HCT116 (cell line): Measurements from ENCODE around the gene FCSK. TPM values are rescaled to one million over a fixed set of nuclear protein-coding genes. Genes with fewer than 3 reads are reported as not detected.
A peak's percentile ranks its signal among the peaks of the same experiment; 100 is the strongest.
"Not testable (repeated sequence)": the region's sequence is repeated elsewhere in the genome, so short reads cannot be mapped to it uniquely, and the experiment has no call there.

Experiments
- ATAC-seq: fragments of 200-7000 bp; cut with Tn5 transposase; 2 replicates; pipeline ENCODE4 v1.9.1; 2020; ENCODE audit warnings: mild to moderate bottlenecking, moderate library complexity
- Bru-seq: library from RNA; stranded (reverse); fragments of 400-500 nt; gene quantifications from one replicate; lab custom pipeline; 2021; lab: Mats Ljungman, UMichigan
- BruChase-seq, 2 experiments: library from RNA; stranded (reverse); fragments of 400-500 nt; gene quantifications; one replicate each; lab custom pipeline; 2021; lab: Mats Ljungman, UMichigan
- BruUV-seq: library from RNA; stranded (reverse); fragments of 400-500 nt; replicated peaks from 2 replicates; lab custom pipeline; 2021; lab: Mats Ljungman, UMichigan
- CTCF ChIA-PET: fragments of 300-600 bp; sonication (Branson Sonifier 250); formaldehyde crosslinking; loops from one replicate; lab custom pipeline; 2021; ENCODE audit warnings: antibody characterized with exemption; lab: Charles Lee
- POLR2A ChIA-PET: fragments of 300-600, 350-600 bp; sonication (Branson Sonifier 250); formaldehyde crosslinking; loops from one replicate; lab custom pipeline; 2021; ENCODE audit warnings: antibody characterized with exemption; lab: Charles Lee
- RAD21 ChIA-PET, 2 experiments: fragments of 300-600 bp; sonication (Branson Sonifier 250); formaldehyde crosslinking; loops; one replicate each; lab custom pipeline; 2023; ENCODE audit warnings: low total read pairs in 2 of 2; ENCODE audit not compliant: uncharacterized antibody in 2 of 2, unreplicated experiment in 2 of 2, low non-redundant PET in 1 of 2; lab: Charles Lee
- DNase-seq: peaks from one replicate; pipeline ENCODE4 v3.0.0-alpha.2; 2010; ENCODE audit warnings: low read depth, low spot score
- H2AFZ ChIP-seq: fragments of 200-600 bp; shearing (Covaris generic), sonication (generic); 2 replicates; pipeline ENCODE4 v1.6.1; 2017; ENCODE audit warnings: low read depth, mixed run types, mixed read lengths, antibody characterized with exemption, low read length; ENCODE audit not compliant: poor library complexity, severe bottlenecking
- H3K27ac ChIP-seq: 2 replicates; pipeline ENCODE4 v1.5.1; 2012; ENCODE audit warnings: low read depth, low read length
- H3K27me3 ChIP-seq: fragments of 200-600 bp; sonication (generic); 2 replicates; pipeline ENCODE4 v1.6.1; 2016; ENCODE audit warnings: mixed run types, low read length, mixed read lengths; ENCODE audit not compliant: insufficient read depth
- H3K36me3 ChIP-seq, 2 experiments: fragments of 200-500 bp in 1 of 2; fragments of 200-600 bp in 1 of 2; sonication (Bioruptor generic) in 1 of 2; sonication (generic) in 1 of 2; 2 replicates each; pipeline versions ENCODE4 v1.5.1 to v1.6.1; 2014 to 2016; ENCODE audit warnings: low read length in 2 of 2, inconsistent platforms in 1 of 2, mixed read lengths in 1 of 2, mixed run types in 1 of 2; ENCODE audit not compliant: insufficient read depth in 2 of 2, control insufficient read depth in 1 of 2
- H3K4me1 ChIP-seq, 2 experiments: fragments of 200-600 bp in 1 of 2; sonication (generic) in 1 of 2; 2 replicates each; pipeline versions ENCODE4 v1.5.1 to v1.6.1; 2012 to 2017; ENCODE audit warnings: low read length in 2 of 2, inconsistent platforms in 1 of 2, mild to moderate bottlenecking in 1 of 2, mixed read lengths in 1 of 2, mixed run types in 1 of 2, moderate library complexity in 1 of 2; ENCODE audit not compliant: insufficient read depth in 2 of 2, control insufficient read depth in 1 of 2
- H3K4me2 ChIP-seq: fragments of 200-600 bp; sonication (generic); 2 replicates; pipeline ENCODE4 v1.6.1; 2017; ENCODE audit warnings: mixed run types, low read length, mixed read lengths
- H3K4me3 ChIP-seq, 2 experiments: fragments of 200-600 bp in 1 of 2; sonication (generic) in 1 of 2; replicated peaks in 1 of 2; 2 replicates each; pipeline ENCODE4 v1.5.1; 2011 to 2016; ENCODE audit warnings: low read length in 2 of 2, control low read depth in 1 of 2, low read depth in 1 of 2, mild to moderate bottlenecking in 1 of 2, mixed read lengths in 1 of 2, mixed run types in 1 of 2
- H3K79me2 ChIP-seq: fragments of 200-600 bp; sonication (generic); 2 replicates; pipeline ENCODE4 v1.6.1; 2017; ENCODE audit warnings: mild to moderate bottlenecking, mixed run types, low read length, moderate library complexity, mixed read lengths; ENCODE audit not compliant: insufficient read depth
- H3K9ac ChIP-seq: fragments of 200-600 bp; sonication (generic); 2 replicates; pipeline ENCODE4 v1.6.1; 2016; ENCODE audit warnings: low read length, mixed read lengths
- H3K9me2 ChIP-seq: fragments of 200-600 bp; sonication (generic), shearing (Covaris generic); 2 replicates; pipeline ENCODE4 v1.6.1; 2017; ENCODE audit warnings: mixed run types, mild to moderate bottlenecking, moderate library complexity; ENCODE audit not compliant: insufficient read depth
- H3K9me3 ChIP-seq, 2 experiments: fragments of 200-500 bp in 1 of 2; fragments of 200-600 bp in 1 of 2; sonication (Bioruptor generic) in 1 of 2; sonication (generic) in 1 of 2; 2 replicates each; pipeline ENCODE4 v1.6.1; 2014 to 2017; ENCODE audit warnings: low read length in 2 of 2, mixed read lengths in 2 of 2, inconsistent platforms in 1 of 2, low read depth in 1 of 2, mild to moderate bottlenecking in 1 of 2, mixed run types in 1 of 2, moderate library complexity in 1 of 2; ENCODE audit not compliant: control insufficient read depth in 1 of 2, insufficient read depth in 1 of 2
- H4K20me1 ChIP-seq: fragments of 200-600 bp; sonication (generic), shearing (Covaris generic); 2 replicates; pipeline ENCODE4 v1.6.1; 2017; ENCODE audit warnings: mixed run types, mild to moderate bottlenecking, moderate library complexity; ENCODE audit not compliant: insufficient read depth
- CEBPB ChIP-seq: IDR thresholded peaks from 2 replicates; pipeline ENCODE4 v1.6.1; 2012; ENCODE audit warnings: low read depth
- EGR1 ChIP-seq: IDR thresholded peaks from 2 replicates; pipeline ENCODE4 v1.6.1; 2012; ENCODE audit warnings: low read depth
- ELF1 ChIP-seq: IDR thresholded peaks from 2 replicates; pipeline ENCODE4 v1.6.1; 2012; ENCODE audit warnings: low read depth, borderline replicate concordance
- POLR2AphosphoS5 ChIP-seq: IDR thresholded peaks from 2 replicates; pipeline ENCODE4 v1.6.1; 2011; ENCODE audit warnings: mild to moderate bottlenecking, low read depth, low read length, moderate library complexity
- RAD21 ChIP-seq: IDR thresholded peaks from 2 replicates; pipeline ENCODE4 v1.6.1; 2012; ENCODE audit warnings: low read depth, mild to moderate bottlenecking
- SIN3A ChIP-seq: IDR thresholded peaks from 2 replicates; pipeline ENCODE4 v1.6.1; 2012; ENCODE audit warnings: low read depth
- SP1 ChIP-seq: IDR thresholded peaks from 2 replicates; pipeline ENCODE4 v1.6.1; 2012; ENCODE audit warnings: low read depth
- SRF ChIP-seq: IDR thresholded peaks from 2 replicates; pipeline ENCODE4 v1.6.1; 2012; ENCODE audit warnings: low read depth
- YY1 ChIP-seq: IDR thresholded peaks from 2 replicates; pipeline ENCODE4 v1.6.1; 2011; ENCODE audit warnings: low read length, low read depth, moderate library complexity, mild to moderate bottlenecking; ENCODE audit not compliant: insufficient replicate concordance; ENCODE audit errors: extremely low read depth
- ZBTB33 ChIP-seq: IDR thresholded peaks from 2 replicates; pipeline ENCODE4 v1.6.1; 2011; ENCODE audit warnings: mild to moderate bottlenecking, low read length, moderate library complexity; ENCODE audit not compliant: insufficient replicate concordance; ENCODE audit errors: extremely low read depth
- ZFX ChIP-seq: fragments of 450-650 bp; IDR thresholded peaks from 2 replicates; pipeline ENCODE4 v1.6.1; 2017
- intact Hi-C: fragments of 100-400 bp; cut with micrococcal nuclease; formaldehyde crosslinking; loops from 2 replicates; pipeline ENCODE4 v1.10.0; 2022
- long read RNA-seq: library from polyadenylated mRNA; unstranded; transcript quantifications from one replicate; pipeline ENCODE4 v2.0.0, GENCODE V29; 2021; ENCODE audit not compliant: unreplicated experiment
- polyA plus RNA-seq: library from polyadenylated mRNA; unstranded; fragments of >200 nt; gene quantifications from 2 replicates; pipeline ENCODE4 v1.2.1, GENCODE V29; 2012; ENCODE audit warnings: missing spikeins
- total RNA-seq: library from RNA; stranded (reverse); gene quantifications from one replicate; pipeline ENCODE4 v1.2.1, GENCODE V29; 2021; ENCODE audit not compliant: unreplicated experiment
- TF ChIP-seq, protein P1 (sequence below): IDR thresholded peaks from 2 replicates; pipeline ENCODE4 v1.6.1; 2012

FCSK gene
- total RNA-seq (17.1 TPM), Bru-seq, nascent RNA (percentile 51 among the genes with signal in this experiment), BruChase-seq, experiment 1, labeled RNA remaining after a 6-hour chase (percentile 58 among the genes with signal in this experiment), BruChase-seq, experiment 2, labeled RNA remaining after a 2-hour chase (percentile 61 among the genes with signal in this experiment)
- 11.9 and 12.5 TPM in 2 replicates for polyA plus RNA-seq
- long read RNA-seq, full-length matches to known transcripts: 7 of 56 reads
- long read RNA-seq, partial matches to known transcripts: 24 of 56 reads
- long read RNA-seq, other reads (novel, unspliced or antisense): 25 of 56 reads

DNA sequence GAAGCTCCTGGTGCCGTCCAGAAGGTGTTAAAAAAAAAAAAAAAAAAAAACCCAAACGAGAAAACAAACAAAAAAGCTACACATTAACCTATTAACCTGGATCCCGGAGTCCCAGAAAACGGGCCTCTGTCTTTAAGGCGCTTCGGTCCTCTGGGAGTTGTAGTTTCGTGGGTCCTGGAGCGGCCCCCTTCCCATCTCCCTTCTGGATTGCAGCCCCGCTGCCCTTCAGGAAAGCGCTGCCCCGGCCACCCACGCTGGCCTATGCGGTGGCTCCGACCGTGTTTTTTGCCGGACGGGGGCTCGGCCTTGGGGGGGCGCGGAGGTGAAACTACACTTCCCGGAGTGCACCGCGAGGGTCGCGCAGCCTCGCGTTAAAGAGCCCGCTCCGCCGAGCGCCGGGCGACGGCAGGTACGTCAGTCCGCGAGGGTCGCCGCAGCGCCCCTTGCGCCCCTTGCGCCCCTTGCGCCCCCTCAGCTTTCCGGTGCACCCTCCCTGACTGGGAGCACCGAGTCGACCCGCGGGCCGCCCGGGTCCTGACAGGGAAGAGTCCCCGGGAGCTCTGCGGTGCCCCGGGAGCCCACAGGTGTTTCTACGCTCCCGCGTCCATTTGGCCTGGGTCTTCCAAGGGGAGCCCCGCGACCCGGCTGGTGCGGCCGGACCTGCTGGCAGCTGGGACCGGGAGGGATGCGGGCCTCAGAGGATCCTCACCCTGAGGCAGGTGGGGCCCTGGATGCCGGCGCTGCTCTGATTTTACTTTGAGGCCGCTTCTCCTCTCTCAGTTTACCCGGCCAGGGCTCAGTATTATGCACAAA, at the start of gene FCSK:
FCSK (plus strand) TSS at position 374 of the 813 bp plus-strand sequence. CDS start 8,596 bp downstream, outside the sequence.
- no peaks in the 10 kb centered on the region for H4K20me1 ChIP-seq
- no peaks in the 10 kb centered on the region for H3K27me3 ChIP-seq
- intact Hi-C loops: loop anchor here (1.0 to 2.0 kb wide), 2 partner anchors 59 to 74 kb away; no protein-coding TSS in a partner anchor
- H3K27ac ChIP-seq: peak within 1 kb of the TSS; percentile 96
- H3K9me2 ChIP-seq: no peaks in the 10 kb centered on the region
- DNase-seq (peak; percentile 50), ATAC-seq (peak; percentile 87)
- no peaks in the 10 kb centered on the region for H3K79me2 ChIP-seq
- peak within 1 kb of the TSS; percentile 79 for H3K9ac ChIP-seq
- no TSS peak for BruUV-seq
- TF ChIP-seq EGR1 (peak; percentile 80), ZFX (peak; percentile 58; the same call in 1 of the 2 replicates), YY1 (no peak), SIN3A (peak; percentile 71; the same call in 1 of the 2 replicates), CEBPB (no peak), ELF1 (no peak; the same call in 1 of the 2 replicates), SRF (peak; percentile 19; the same call in 1 of the 2 replicates), POLR2AphosphoS5 (peak; percentile 63), SP1 (peak; percentile 65), RAD21 (peak; percentile 27; the same call in 1 of the 2 replicates), ZBTB33 (peak; percentile 70)
- TF ChIP-seq, protein P1, sequence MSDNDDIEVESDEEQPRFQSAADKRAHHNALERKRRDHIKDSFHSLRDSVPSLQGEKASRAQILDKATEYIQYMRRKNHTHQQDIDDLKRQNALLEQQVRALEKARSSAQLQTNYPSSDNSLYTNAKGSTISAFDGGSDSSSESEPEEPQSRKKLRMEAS: peak; percentile 72; the same call in 1 of the 2 replicates
- peak within 1 kb of the TSS; percentile 92 for H2AFZ ChIP-seq
- ChIA-PET CTCF (interaction anchor here (0.7 to 1.4 kb wide), 5 partner anchors 22 to 221 kb away, joined by 3 to 4 read pairs (median 3); no protein-coding TSS in a partner anchor), POLR2A (interaction anchor here (0.5 to 2.5 kb wide), 4 partner anchors 11 to 168 kb away, joined by 3 to 12 read pairs (median 4); no protein-coding TSS in a partner anchor), RAD21 (no interaction called here)
- no peaks in the 10 kb centered on the region for H3K36me3 ChIP-seq
- peak within 1 kb of the TSS; percentile 90 to 92 for H3K4me3 ChIP-seq
- no peaks in the 10 kb centered on the region for H3K9me3 ChIP-seq
- H3K4me2 ChIP-seq: peak within 1 kb of the TSS; percentile 81
- H3K4me1 ChIP-seq: peaks cover 3 to 20% of the 10 kb centered on the region in 2 experiments; a peak in 2 of 4 replicates

- RAD21 ChIA-PET, CTCF ChIA-PET, POLR2A ChIA-PET, intact Hi-C loops, H3K27ac ChIP-seq, H2AFZ ChIP-seq, H3K79me2 ChIP-seq, H4K20me1 ChIP-seq, H3K36me3 ChIP-seq, H3K4me3 ChIP-seq, H3K4me2 ChIP-seq, H3K27me3 ChIP-seq, H3K9me3 ChIP-seq, ATAC-seq, DNase-seq, H3K9me2 ChIP-seq, H3K9ac ChIP-seq, BruUV-seq: not testable (repeated sequence)
- peaks cover 2 to 14% of the 10 kb centered on the region in 2 experiments; a peak in 2 of 4 replicates for H3K4me1 ChIP-seq
Measured at GRCh38 chr16:70406104-70406503, 48.3 kb upstream of the FCSK start.
